ENCODE data around the gene FRMD4A.

FRMD4A gene

DNA sequence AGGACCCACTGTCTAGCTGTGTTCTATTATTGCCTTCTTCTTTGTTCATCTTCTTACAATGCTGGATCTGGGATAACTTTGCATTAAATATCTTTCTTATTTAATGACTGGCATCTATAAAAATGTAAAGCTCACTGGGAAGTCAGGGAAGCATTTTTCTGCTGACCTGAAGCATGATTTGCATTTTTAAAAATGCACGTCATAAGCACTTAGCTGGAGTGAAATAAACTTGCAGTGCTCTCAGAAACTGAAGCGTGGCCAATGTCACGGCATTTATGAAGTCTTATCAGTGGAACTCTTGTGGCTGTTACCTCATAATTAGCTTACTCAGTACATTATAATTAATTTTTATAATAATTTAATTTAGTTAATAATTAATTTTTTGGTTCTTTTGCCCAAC lies 59.1 kb downstream of the FRMD4A start:
- Histone ChIP-seq H3K9me2 (replicated peaks; ENCODE audit: insufficient read depth, low read length) (no peaks in the 10 kb centered on the region), H4K20me1 (ENCODE audit: low read depth, low read length) (no peaks in the 10 kb centered on the region), H3K9me3 (ENCODE audit: insufficient read depth, low read length) (no peaks in the 10 kb centered on the region), H3K9ac (ENCODE audit: low read length) (no peak overlapping the region), H3K27me3 (ENCODE audit: low read length) (no peaks in the 10 kb centered on the region), H3K36me3 (ENCODE audit: low read length) (no peaks in the 10 kb centered on the region), H3F3A (ENCODE audit: insufficient read depth) (no peaks in the 10 kb centered on the region), H3K4me2 (ENCODE audit: low read depth, low read length, poor library complexity, severe bottlenecking) (no peak overlapping the region), H3K27ac (ENCODE audit: low read depth, low read length) (no peak overlapping the region), H3K4me3 (ENCODE audit: insufficient read depth, low read length, poor library complexity, severe bottlenecking) (no peak overlapping the region), H2AFZ (ENCODE audit: low read depth, low read length, severe bottlenecking) (no peak overlapping the region), H3K79me2 (ENCODE audit: insufficient read depth, low read length) (no peaks in the 10 kb centered on the region)
- TF ChIP-seq EZH2phosphoT487 (conservative IDR thresholded peaks at IDR 0.05; ENCODE audit: low read length) (no peak), CTCF (IDR thresholded peaks at IDR 0.05; ENCODE audit: insufficient read depth, low read length, poor library complexity, severe bottlenecking) (no peak)

DNA sequence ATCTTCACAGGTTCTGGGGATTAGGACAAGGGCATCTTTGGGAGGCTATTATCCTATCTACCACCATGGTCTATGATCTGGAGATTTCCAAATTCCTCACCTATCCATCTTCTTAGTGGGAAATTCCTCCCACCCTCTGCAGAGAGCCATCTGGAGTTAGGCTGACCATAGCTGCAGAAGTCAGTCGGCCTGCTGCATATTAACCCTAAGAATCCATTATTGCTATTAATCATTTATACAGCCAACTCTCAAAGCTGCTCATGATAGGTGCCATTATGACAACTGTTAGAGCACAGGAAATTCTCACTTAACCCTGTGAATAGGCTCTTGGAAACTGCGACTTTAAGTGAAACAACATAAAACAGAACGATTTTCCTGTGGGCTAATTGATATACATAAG lies 60.4 kb downstream of the FRMD4A start:
- no peaks in the 10 kb centered on the region for H4K20me1 ChIP-seq (ENCODE audit: low read depth, low read length)
- no peaks in the 10 kb centered on the region for H3F3A ChIP-seq (ENCODE audit: insufficient read depth)
- no peak overlapping the region for H3K27ac ChIP-seq (ENCODE audit: low read depth, low read length)
- H3K9ac ChIP-seq (ENCODE audit: low read length), result no peak overlapping the region
- no peaks in the 10 kb centered on the region for H3K27me3 ChIP-seq (ENCODE audit: low read length)
- TF ChIP-seq CTCF (IDR thresholded peaks at IDR 0.05; ENCODE audit: insufficient read depth, low read length, poor library complexity, severe bottlenecking) (no peak), EZH2phosphoT487 (conservative IDR thresholded peaks at IDR 0.05; ENCODE audit: low read length) (no peak)
- no peak overlapping the region for H3K4me2 ChIP-seq (ENCODE audit: low read depth, low read length, poor library complexity, severe bottlenecking)
- H3K36me3 ChIP-seq (ENCODE audit: low read length), result no peaks in the 10 kb centered on the region
- H2AFZ ChIP-seq (ENCODE audit: low read depth, low read length, severe bottlenecking), result no peak overlapping the region
- H3K4me3 ChIP-seq (ENCODE audit: insufficient read depth, low read length, poor library complexity, severe bottlenecking), result no peak overlapping the region
- H3K79me2 ChIP-seq (ENCODE audit: insufficient read depth, low read length), result no peaks in the 10 kb centered on the region
- no peaks in the 10 kb centered on the region for H3K9me3 ChIP-seq (ENCODE audit: insufficient read depth, low read length)
- no peaks in the 10 kb centered on the region for H3K9me2 ChIP-seq (replicated peaks; ENCODE audit: insufficient read depth, low read length)

- TF ChIP-seq CTCF (IDR thresholded peaks at IDR 0.05; ENCODE audit: insufficient read depth, low read length, poor library complexity, severe bottlenecking), result no peak
- H3K36me3 ChIP-seq (ENCODE audit: low read length), result no peaks in the 10 kb centered on the region
- no peak overlapping the region for H3K4me3 ChIP-seq (ENCODE audit: insufficient read depth, low read length, poor library complexity, severe bottlenecking)
- H2AFZ ChIP-seq (ENCODE audit: low read depth, low read length, severe bottlenecking), result no peak overlapping the region
- H3K9me2 ChIP-seq (replicated peaks; ENCODE audit: insufficient read depth, low read length), result no peaks in the 10 kb centered on the region
- H3K27ac ChIP-seq (ENCODE audit: low read depth, low read length), result no peak overlapping the region
- H3K9me3 ChIP-seq (ENCODE audit: insufficient read depth, low read length), result no peaks in the 10 kb centered on the region
- H3F3A ChIP-seq (ENCODE audit: insufficient read depth), result no peaks in the 10 kb centered on the region
- H3K27me3 ChIP-seq (ENCODE audit: low read length), result no peaks in the 10 kb centered on the region
- no peaks in the 10 kb centered on the region for H4K20me1 ChIP-seq (ENCODE audit: low read depth, low read length)
- H3K9ac ChIP-seq (ENCODE audit: low read length), result no peak overlapping the region
- H3K79me2 ChIP-seq (ENCODE audit: insufficient read depth, low read length), result no peaks in the 10 kb centered on the region
- H3K4me2 ChIP-seq (ENCODE audit: low read depth, low read length, poor library complexity, severe bottlenecking), result no peak overlapping the region
Measured at GRCh38 chr10:14265709-14266108, 65.0 kb downstream of the FRMD4A start.

All from SU-DHL-6 (cell line).